NAMALWA (cell line): ENCODE results near the gene ACD.

Experiments used
- DNase-seq: peaks from one replicate; pipeline ENCODE4 v3.0.0-alpha.2; 2015; ENCODE audit warnings: low spot score

The ACD gene

DNA sequence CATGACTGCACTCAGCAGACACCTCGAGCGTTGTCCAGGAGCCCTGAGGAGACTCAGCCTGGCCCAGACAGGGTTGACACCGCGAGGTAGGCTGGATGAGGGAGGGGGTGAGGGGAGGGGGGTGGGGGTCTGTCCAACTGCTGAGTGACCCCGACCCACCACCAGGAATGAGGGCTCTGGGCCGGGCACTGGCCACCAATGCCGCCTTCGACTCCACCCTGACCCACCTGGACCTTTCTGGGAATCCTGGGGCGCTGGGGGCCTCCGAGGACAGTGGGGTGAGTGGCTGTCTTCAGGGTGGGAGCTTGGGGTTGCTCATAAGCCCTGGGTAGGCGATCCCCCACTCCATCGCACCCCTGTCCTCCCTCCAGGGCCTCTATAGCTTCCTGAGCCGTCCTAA, 12.4 kb downstream of the ACD start:
- DNase-seq = no peak

DNA sequence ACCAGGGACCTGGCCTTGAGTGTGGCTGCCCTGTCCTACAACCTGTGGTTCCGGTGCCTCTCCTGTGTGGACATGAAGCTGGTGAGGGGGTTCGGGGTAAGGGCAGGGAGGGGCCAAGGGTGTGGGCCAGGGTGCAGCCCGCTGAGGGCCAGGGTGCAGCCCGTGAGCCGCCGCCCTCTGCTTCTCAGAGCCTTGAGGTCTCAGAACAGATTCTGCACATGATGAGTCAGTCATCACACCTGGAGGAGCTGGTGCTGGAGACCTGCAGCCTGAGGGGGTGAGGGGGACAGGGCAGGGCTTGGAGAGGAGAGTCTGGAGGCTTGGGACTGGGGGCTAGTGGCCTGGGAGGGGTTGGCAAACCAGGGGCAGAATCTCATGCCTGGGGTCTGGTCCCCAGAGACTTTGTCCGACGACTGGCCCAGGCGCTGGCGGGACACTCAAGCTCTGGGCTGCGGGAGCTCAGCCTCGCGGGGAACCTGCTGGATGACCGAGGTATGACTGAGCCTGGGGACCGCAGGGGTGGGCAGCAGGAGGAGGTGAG, 12.9 kb downstream of the ACD start:
- no peak for DNase-seq

DNA sequence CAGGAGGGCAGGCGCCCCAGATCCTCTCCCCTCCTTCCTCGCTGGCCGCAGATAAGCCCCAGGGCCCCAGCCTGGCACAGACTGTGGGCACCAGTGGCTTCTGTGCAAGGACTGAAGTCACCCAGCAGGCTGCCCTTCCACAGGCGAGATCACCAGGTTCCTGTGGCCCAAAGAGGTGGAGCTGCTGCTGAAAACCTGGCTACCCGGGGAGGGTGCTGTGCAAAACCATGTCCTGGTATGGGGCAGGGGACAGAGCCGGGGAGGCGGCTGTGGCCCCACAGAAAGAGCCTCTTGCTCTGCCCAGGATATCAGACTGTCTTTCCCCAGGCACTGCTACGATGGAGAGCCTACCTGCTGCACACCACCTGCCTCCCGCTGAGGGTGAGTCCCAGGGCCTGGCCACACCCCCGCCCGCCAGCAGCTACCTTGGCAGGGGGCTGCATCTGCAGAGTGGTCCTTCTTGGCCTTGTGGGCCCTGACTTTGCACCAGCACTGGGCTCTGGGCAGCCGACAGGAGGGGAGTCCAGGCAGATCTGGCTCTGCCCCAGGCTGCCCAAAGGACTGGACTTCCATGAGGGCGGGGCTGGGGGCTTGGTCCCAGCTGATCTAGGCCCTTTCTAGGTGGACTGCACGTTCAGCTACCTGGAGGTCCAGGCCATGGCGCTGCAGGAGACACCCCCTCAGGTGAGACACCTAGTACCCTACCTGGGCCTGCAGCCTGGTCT, 14.5 kb downstream of the ACD start:
- DNase-seq = peak; percentile 32

GRCh38 chr16:67644038-67644437, 16.0 kb downstream of the ACD start:
- no peak for DNase-seq

DNA sequence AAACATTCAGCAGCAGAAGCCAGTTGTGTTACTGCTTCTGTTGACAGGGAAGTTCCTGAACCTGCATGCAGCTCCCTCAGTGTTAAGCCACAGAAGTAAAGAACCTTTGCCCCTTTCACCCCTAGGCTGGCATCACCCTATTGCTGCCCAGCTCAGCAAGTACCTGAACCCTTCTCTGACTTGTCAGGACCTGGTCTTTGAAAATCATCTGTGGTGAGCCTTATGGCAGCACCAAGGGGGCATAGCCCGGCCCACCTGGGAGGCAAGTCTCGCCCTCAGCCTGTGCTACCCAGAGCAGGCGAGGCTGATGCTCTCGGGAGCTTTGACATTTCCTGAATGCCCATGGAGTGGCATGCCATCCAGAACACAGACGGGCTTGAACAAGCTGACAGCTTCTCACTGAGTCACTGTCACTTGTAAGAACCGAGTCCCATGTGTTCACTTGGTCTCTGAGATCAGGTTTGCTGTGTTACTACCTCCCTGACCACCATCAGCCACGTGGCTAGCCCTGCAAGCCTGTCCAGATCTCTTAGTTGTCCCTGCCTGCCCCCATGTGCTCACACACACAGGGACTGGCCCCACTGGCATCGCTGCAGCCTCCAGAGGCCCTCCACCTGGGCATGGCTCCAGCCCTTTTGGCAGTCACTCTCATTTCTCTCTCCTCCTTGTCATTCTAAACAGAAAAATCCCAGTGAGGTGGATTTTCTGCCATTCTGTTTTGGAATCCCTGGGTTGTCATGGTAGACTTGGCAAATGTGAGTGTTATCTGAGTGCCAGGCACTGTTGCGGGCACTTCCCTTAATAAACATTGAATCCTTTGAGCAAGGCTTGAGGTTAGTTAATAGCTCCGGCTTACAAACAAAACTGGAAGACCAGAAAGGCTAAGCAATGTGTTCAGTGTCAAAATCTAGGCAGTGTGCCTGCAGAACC, 18.0 kb downstream of the ACD start:
- no peak for DNase-seq

- DNase-seq = no peak
These were observed 22.4 kb downstream of the ACD start for GRCh38 chr16:67637625-67638024.

DNA sequence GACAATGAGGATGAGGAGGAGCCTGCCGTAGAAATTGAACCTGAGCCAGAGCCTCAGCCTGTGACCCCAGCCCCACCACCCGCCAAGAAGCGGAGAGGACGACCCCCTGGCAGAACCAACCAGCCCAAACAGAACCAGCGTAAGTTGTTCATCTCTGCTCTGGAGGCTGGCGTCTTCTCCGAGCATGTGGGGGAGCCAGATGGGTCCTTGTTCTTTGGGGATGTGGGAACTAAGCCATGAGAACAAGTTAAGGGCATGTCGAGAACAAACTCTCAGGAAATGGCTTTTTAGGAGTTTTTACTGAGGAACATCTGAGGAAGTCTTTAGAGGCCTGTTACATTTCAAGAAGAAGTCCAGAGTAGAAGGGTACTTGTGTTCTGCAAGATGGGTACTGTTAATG, 23.3 kb downstream of the ACD start:
- DNase-seq = no peak

- DNase-seq = no peak
These were observed 27.5 kb downstream of the ACD start for GRCh38 chr16:67632415-67633172.

- no peak for DNase-seq
These were observed 31.8 kb downstream of the ACD start for GRCh38 chr16:67628216-67628615.

- DNase-seq = peak; percentile 34
These were observed 46.3 kb downstream of the ACD start for GRCh38 chr16:67613808-67614207.

- no peak for DNase-seq
These were observed 51.7 kb downstream of the ACD start for GRCh38 chr16:67608364-67608763.
